Uterus (tissue), 2 donors: Measurements from ENCODE around the gene CHID1.

Experiments used
- POLR2A ChIP-seq, 2 donors: fragments of 450-650 bp; IDR thresholded peaks; one replicate each; pipeline ENCODE4 v1.6.1; 2016; ENCODE audit warnings: antibody characterized with exemption in 2 of 2, mild to moderate bottlenecking in 1 of 2, moderate library complexity in 1 of 2
- TF ChIP-seq, protein P1 (sequence below), 4 experiments: fragments of 200-600 bp in 2 of 4; fragments of 450-650 bp in 2 of 4; sonication (generic) in 2 of 4; IDR thresholded peaks; one replicate each; pipeline ENCODE4 v1.5.1; 2016 to 2019; ENCODE audit warnings: antibody characterized with exemption in 4 of 4, mild to moderate bottlenecking in 2 of 4, moderate library complexity in 1 of 4

DNA sequence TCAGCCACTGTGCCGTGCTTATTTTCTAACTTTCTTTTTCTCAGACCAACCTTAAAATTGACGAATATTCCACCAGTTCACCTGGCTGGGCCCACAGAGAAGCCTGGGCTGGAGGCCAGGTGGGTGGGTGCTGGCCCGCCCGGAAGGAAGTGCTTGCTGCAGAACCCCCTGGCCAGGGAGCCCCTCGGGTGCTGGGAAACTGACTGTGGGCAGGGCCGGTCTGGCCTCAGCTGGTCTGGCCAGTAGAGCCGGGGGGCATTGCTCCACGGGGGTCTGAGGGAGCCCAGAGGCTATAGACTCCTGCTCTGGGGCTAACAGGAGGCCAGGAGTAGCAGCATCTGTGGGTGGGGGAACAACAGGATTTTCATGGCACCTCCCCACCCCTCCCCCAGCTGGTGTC lies 6.8 kb upstream of the CHID1 start:
- TF ChIP-seq, protein P1, sequence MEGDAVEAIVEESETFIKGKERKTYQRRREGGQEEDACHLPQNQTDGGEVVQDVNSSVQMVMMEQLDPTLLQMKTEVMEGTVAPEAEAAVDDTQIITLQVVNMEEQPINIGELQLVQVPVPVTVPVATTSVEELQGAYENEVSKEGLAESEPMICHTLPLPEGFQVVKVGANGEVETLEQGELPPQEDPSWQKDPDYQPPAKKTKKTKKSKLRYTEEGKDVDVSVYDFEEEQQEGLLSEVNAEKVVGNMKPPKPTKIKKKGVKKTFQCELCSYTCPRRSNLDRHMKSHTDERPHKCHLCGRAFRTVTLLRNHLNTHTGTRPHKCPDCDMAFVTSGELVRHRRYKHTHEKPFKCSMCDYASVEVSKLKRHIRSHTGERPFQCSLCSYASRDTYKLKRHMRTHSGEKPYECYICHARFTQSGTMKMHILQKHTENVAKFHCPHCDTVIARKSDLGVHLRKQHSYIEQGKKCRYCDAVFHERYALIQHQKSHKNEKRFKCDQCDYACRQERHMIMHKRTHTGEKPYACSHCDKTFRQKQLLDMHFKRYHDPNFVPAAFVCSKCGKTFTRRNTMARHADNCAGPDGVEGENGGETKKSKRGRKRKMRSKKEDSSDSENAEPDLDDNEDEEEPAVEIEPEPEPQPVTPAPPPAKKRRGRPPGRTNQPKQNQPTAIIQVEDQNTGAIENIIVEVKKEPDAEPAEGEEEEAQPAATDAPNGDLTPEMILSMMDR (IDR thresholded peaks at IDR 0.05): no peak
- no peak for TF ChIP-seq POLR2A (IDR thresholded peaks at IDR 0.05)
